ENCODE results near the gene TUBA4A. TPM values are rescaled to one million over a fixed set of nuclear protein-coding genes. Genes with fewer than 3 reads are reported as not detected.

TUBA4A gene
- total and polyA plus RNA-seq, 9 of the 15 experiments (the other 6 are each of a cell fraction or from before 2014, with no cell fraction given), result 25.1 to 174 (median 42.4) TPM

GRCh38 chr2:219206328-219207133 is 47.2 kb downstream of the TUBA4A start, which contains the start of gene ZFAND2B (continued):
- peak; percentile 97 for TF ChIP-seq GMEB1 (CRISPR knock-in tag; IDR thresholded peaks at IDR 0.05)
- TF ChIP-seq ATF3 (IDR thresholded peaks at IDR 0.05), result peak; percentile 76
- TF ChIP-seq ATF3 (CRISPR knock-in tag; conservative IDR thresholded peaks at IDR 0.05), result no peak
- TF ChIP-seq CREB1 (IDR thresholded peaks at IDR 0.05), result peak; percentile 83
- TF ChIP-seq CREB1 (CRISPR knock-in tag; IDR thresholded peaks at IDR 0.05), result peak; percentile 64; the same call in 1 of the 2 replicates
- peak in 1 of 2 experiments; percentile 53; a peak in 1 of 4 replicates for TF ChIP-seq FOXK2 (conservative IDR thresholded peaks at IDR 0.05 in 1 of 2, IDR thresholded peaks at IDR 0.05 in 1 of 2; ENCODE audit: low read depth in 2 of 2)
- TF ChIP-seq ETS1 (conservative IDR thresholded peaks at IDR 0.05; ENCODE audit: control insufficient read depth, low read depth, low read length), result 0 out of 2 replicates have a peak, but pooled peaks have one; percentile 48
- 0 out of 2 replicates have a peak, but pooled peaks have one; percentile 3 for TF ChIP-seq ETV5 (CRISPR knock-in tag; IDR thresholded peaks at IDR 0.05; ENCODE audit: low read depth)
- peak; percentile 64; the same call in 1 of the 2 replicates for TF ChIP-seq ZBTB7A (IDR thresholded peaks at IDR 0.05; ENCODE audit: borderline replicate concordance, control insufficient read depth, low read depth, low read length)
- TF ChIP-seq MAZ (CRISPR knock-in tag; conservative IDR thresholded peaks at IDR 0.05 in 1 of 2, IDR thresholded peaks at IDR 0.05 in 1 of 2), result peak; percentile 68 to 79
- TF ChIP-seq HNRNPLL (IDR thresholded peaks at IDR 0.05; ENCODE audit: low read depth, low read length, poor library complexity, severe bottlenecking), result peak; percentile 46
- TF ChIP-seq EHMT2 (IDR thresholded peaks at IDR 0.05), result no peak
- TF ChIP-seq RCOR1 (IDR thresholded peaks at IDR 0.05; ENCODE audit: borderline replicate concordance in 1 of 2, low read depth in 2 of 2, low read length in 2 of 2), result 0 out of 4 replicates have a peak, but pooled peaks of 1 of the 2 experiments have one; percentile 3
- TF ChIP-seq MTA1 (IDR thresholded peaks at IDR 0.05; ENCODE audit: borderline replicate concordance), result no peak
- no peak for TF ChIP-seq CBFA2T3 (IDR thresholded peaks at IDR 0.05)
- no peak for TF ChIP-seq BCLAF1 (IDR thresholded peaks at IDR 0.05; ENCODE audit: borderline replicate concordance in 1 of 2, control insufficient read depth in 1 of 2, low read depth in 2 of 2, low read length in 1 of 2)
- TF ChIP-seq HMGXB4 (CRISPR knock-in tag; IDR thresholded peaks at IDR 0.05), result no peak
